SU-DHL-6 (cell line): ENCODE measurements around the gene CRYBG1.

Source experiments
- EZH2phosphoT487 ChIP-seq: fragments of 200-600 bp; sonication (generic), shearing (Covaris generic); conservative IDR thresholded peaks from 2 replicates; pipeline ENCODE4 v1.6.1; 2018; ENCODE audit warnings: mild to moderate bottlenecking, antibody characterized with exemption, low read length, moderate library complexity, mixed read lengths
- TF ChIP-seq, protein P1 (sequence below): fragments of 200-600 bp; sonication (generic); IDR thresholded peaks from one replicate; pipeline ENCODE4 v1.5.1; 2017; ENCODE audit warnings: antibody characterized with exemption, mild to moderate bottlenecking, low read length, moderate library complexity; ENCODE audit not compliant: insufficient read depth, poor library complexity, severe bottlenecking

DNA sequence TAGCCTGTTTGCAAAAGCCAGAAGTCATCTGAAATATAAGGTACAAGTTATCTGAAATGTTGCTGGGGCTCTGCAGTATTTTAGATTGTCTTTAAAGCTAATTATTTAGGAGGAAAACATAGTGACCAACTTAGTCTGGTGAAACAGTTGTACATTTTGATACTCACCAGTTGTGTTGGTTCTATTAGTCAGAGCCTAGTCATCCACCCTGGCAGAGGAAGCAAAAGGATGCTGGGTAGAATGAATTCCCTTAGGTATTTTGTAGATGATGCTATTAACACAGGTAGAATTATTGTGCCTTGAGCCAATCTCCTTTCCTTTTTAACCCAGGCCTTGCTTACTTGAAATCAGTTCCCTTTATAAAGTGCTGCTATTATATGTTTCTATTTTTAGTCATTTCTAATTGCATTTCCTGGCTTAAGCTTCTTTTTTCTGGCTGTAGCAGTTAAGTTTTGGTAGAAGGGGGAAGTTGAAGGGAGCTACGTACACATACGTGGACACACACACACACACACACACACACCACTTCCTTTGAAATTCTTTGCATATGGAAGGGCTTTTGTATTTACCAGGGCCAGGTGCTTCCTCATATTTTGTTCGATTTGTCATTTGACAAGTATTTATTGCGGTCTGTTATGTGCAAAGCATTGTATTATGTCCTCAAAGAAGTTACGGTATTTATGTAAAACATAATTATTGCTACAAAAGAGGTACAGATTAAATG, 186.3 kb downstream of the CRYBG1 start:
- TF ChIP-seq, protein P1, sequence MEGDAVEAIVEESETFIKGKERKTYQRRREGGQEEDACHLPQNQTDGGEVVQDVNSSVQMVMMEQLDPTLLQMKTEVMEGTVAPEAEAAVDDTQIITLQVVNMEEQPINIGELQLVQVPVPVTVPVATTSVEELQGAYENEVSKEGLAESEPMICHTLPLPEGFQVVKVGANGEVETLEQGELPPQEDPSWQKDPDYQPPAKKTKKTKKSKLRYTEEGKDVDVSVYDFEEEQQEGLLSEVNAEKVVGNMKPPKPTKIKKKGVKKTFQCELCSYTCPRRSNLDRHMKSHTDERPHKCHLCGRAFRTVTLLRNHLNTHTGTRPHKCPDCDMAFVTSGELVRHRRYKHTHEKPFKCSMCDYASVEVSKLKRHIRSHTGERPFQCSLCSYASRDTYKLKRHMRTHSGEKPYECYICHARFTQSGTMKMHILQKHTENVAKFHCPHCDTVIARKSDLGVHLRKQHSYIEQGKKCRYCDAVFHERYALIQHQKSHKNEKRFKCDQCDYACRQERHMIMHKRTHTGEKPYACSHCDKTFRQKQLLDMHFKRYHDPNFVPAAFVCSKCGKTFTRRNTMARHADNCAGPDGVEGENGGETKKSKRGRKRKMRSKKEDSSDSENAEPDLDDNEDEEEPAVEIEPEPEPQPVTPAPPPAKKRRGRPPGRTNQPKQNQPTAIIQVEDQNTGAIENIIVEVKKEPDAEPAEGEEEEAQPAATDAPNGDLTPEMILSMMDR = no peak
- TF ChIP-seq EZH2phosphoT487 = no peak
